H9 (cell line): ENCODE measurements around the gene PRCC. TPM values are rescaled to one million over a fixed set of nuclear protein-coding genes. Genes with fewer than 3 reads are reported as not detected.

ENCODE experiments used
- DNase-seq: peaks from one replicate; pipeline ENCODE4 v3.0.0-alpha.2; 2017
- H2AFZ ChIP-seq: one replicate; pipeline ENCODE4 v1.6.1; 2013; ENCODE audit warnings: mild to moderate bottlenecking, low read length, control low read depth, moderate library complexity
- H2AK5ac ChIP-seq: 2 replicates; pipeline ENCODE4 v1.6.1; 2013; ENCODE audit warnings: low read length, control low read depth, mixed read lengths; ENCODE audit not compliant: insufficient read length
- H2BK120ac ChIP-seq: one replicate; pipeline ENCODE4 v1.6.1; 2013; ENCODE audit warnings: low read depth, mild to moderate bottlenecking, low read length, control low read depth, inconsistent platforms; ENCODE audit not compliant: poor library complexity, severe bottlenecking
- H2BK12ac ChIP-seq: 2 replicates; pipeline ENCODE4 v1.6.1; 2013; ENCODE audit warnings: low read length, control low read depth, mixed read lengths, low read depth; ENCODE audit not compliant: insufficient read length
- H2BK15ac ChIP-seq: 2 replicates; pipeline ENCODE4 v1.6.1; 2013; ENCODE audit warnings: low read depth, low read length, control low read depth
- H2BK20ac ChIP-seq: one replicate; pipeline ENCODE4 v1.6.1; 2013; ENCODE audit warnings: low read depth, mild to moderate bottlenecking, low read length, control low read depth, inconsistent platforms; ENCODE audit not compliant: poor library complexity, severe bottlenecking
- H2BK5ac ChIP-seq: 2 replicates; pipeline ENCODE4 v1.6.1; 2013; ENCODE audit warnings: low read length, control low read depth, mixed read lengths; ENCODE audit not compliant: insufficient read length
- H3K14ac ChIP-seq: 2 replicates; pipeline ENCODE4 v1.6.1; 2013; ENCODE audit warnings: low read length, control low read depth; ENCODE audit not compliant: insufficient read depth
- H3K18ac ChIP-seq: 2 replicates; pipeline ENCODE4 v1.6.1; 2013; ENCODE audit warnings: low read depth, mild to moderate bottlenecking, mixed read lengths, low read length, control low read depth; ENCODE audit not compliant: insufficient read length
- H3K23ac ChIP-seq: 2 replicates; pipeline ENCODE4 v1.6.1; 2013; ENCODE audit warnings: low read length, control low read depth, mixed read lengths, low read depth; ENCODE audit not compliant: insufficient read length
- H3K23me2 ChIP-seq: 2 replicates; pipeline ENCODE4 v1.6.1; 2013; ENCODE audit warnings: low read depth, mild to moderate bottlenecking, mixed read lengths, low read length, control low read depth; ENCODE audit not compliant: insufficient read length, poor library complexity, severe bottlenecking
- H3K27ac ChIP-seq: 2 replicates; pipeline ENCODE4 v1.5.1; 2013; ENCODE audit warnings: low read length, control low read depth, mixed read lengths, low read depth; ENCODE audit not compliant: insufficient read length
- H3K27me3 ChIP-seq: 2 replicates; pipeline ENCODE4 v1.6.1; 2013; ENCODE audit warnings: low read length, control low read depth, inconsistent platforms; ENCODE audit not compliant: insufficient read depth
- H3K4ac ChIP-seq: 2 replicates; pipeline ENCODE4 v1.6.1; 2013; ENCODE audit warnings: low read depth, mild to moderate bottlenecking, control low read depth, inconsistent platforms, low read length, moderate library complexity
- H3K4me1 ChIP-seq: 2 replicates; pipeline ENCODE4 v1.6.1; 2013; ENCODE audit warnings: low read length, control low read depth, inconsistent platforms; ENCODE audit not compliant: insufficient read depth
- H3K4me2 ChIP-seq: 2 replicates; pipeline ENCODE4 v1.6.1; 2013; ENCODE audit warnings: low read length, control low read depth, mixed read lengths; ENCODE audit not compliant: insufficient read length, insufficient read depth
- H3K56ac ChIP-seq: 2 replicates; pipeline ENCODE4 v1.6.1; 2013; ENCODE audit warnings: low read depth, mild to moderate bottlenecking, mixed read lengths, low read length, control low read depth; ENCODE audit not compliant: insufficient read length
- H3K79me1 ChIP-seq: 2 replicates; pipeline ENCODE4 v1.6.1; 2013; ENCODE audit warnings: low read depth, mild to moderate bottlenecking, moderate library complexity, low read length, control low read depth, inconsistent platforms; ENCODE audit not compliant: insufficient read depth, poor library complexity, severe bottlenecking
- H3K79me2 ChIP-seq: 2 replicates; pipeline ENCODE4 v1.6.1; 2013; ENCODE audit warnings: low read length, control low read depth, inconsistent platforms; ENCODE audit not compliant: insufficient read depth
- H3K9ac ChIP-seq: 2 replicates; pipeline ENCODE4 v1.6.1; 2013; ENCODE audit warnings: low read length, control low read depth, mixed read lengths; ENCODE audit not compliant: insufficient read length; ENCODE audit errors: extremely low read depth
- H3K9me3 ChIP-seq: one replicate; pipeline ENCODE4 v1.6.1; 2013; ENCODE audit warnings: low read depth, low read length, inconsistent platforms; ENCODE audit not compliant: control insufficient read depth
- H3T11ph ChIP-seq: one replicate; pipeline ENCODE4 v1.6.1; 2013; ENCODE audit warnings: mild to moderate bottlenecking, low read length, control low read depth, inconsistent platforms
- H4K20me1 ChIP-seq: one replicate; pipeline ENCODE4 v1.6.1; 2013; ENCODE audit not compliant: control insufficient read depth, insufficient read length, insufficient read depth
- H4K5ac ChIP-seq: 2 replicates; pipeline ENCODE4 v1.6.1; 2013; ENCODE audit warnings: low read depth, mild to moderate bottlenecking, mixed read lengths, low read length, control low read depth; ENCODE audit not compliant: insufficient read length
- H4K8ac ChIP-seq: replicated peaks from 2 replicates; pipeline ENCODE4 v1.6.1; 2013; ENCODE audit warnings: low read length, control low read depth, mixed read lengths, low read depth; ENCODE audit not compliant: insufficient read length
- H4K91ac ChIP-seq: 2 replicates; pipeline ENCODE4 v1.6.1; 2013; ENCODE audit warnings: low read depth, mild to moderate bottlenecking, moderate library complexity, mixed read lengths, low read length, control low read depth; ENCODE audit not compliant: insufficient read length
- H3K27ac Mint-ChIP-seq, 3 experiments: 2 replicates in 2 of 3; 3 replicates in 1 of 3; pipeline ENCODE4 v1.8.0; 2020 to 2021; ENCODE audit warnings: mixed read lengths in 3 of 3, mild to moderate bottlenecking in 1 of 3, moderate library complexity in 1 of 3
- H3K27me3 Mint-ChIP-seq: 2 replicates; pipeline ENCODE4 v1.8.0; 2021; ENCODE audit warnings: low read depth, mild to moderate bottlenecking, moderate library complexity, mixed read lengths
- H3K36me3 Mint-ChIP-seq, 3 experiments: 2 replicates in 2 of 3; 3 replicates in 1 of 3; pipeline ENCODE4 v1.8.0; 2020 to 2021; ENCODE audit warnings: low read depth in 3 of 3, mixed read lengths in 3 of 3; ENCODE audit not compliant: insufficient read depth in 1 of 3
- H3K4me1 Mint-ChIP-seq, 2 experiments: 2 replicates each; pipeline ENCODE4 v1.8.0; 2020; ENCODE audit warnings: mixed read lengths in 2 of 2
- H3K4me3 Mint-ChIP-seq, 2 experiments: 2 replicates in 1 of 2; 3 replicates in 1 of 2; pipeline ENCODE4 v1.8.0; 2020 to 2021; ENCODE audit warnings: mild to moderate bottlenecking in 2 of 2, mixed read lengths in 2 of 2, moderate library complexity in 1 of 2
- H3K9me3 Mint-ChIP-seq, 2 experiments: 2 replicates in 1 of 2; 3 replicates in 1 of 2; pipeline ENCODE4 v1.8.0; 2020; ENCODE audit warnings: mild to moderate bottlenecking in 2 of 2, mixed read lengths in 2 of 2, moderate library complexity in 1 of 2
- CTCF ChIP-seq: fragments of 200-600 bp; sonication (generic); conservative IDR thresholded peaks from 3 replicates; pipeline ENCODE4 v1.8.0; 2021; ENCODE audit warnings: antibody characterized with exemption, mild to moderate bottlenecking
- WGBS: extraction: QIAGEN DNeasy Blood & Tissue Kit; methylation state at CpG from one replicate; pipeline ENCODE4 v1.1.7; 2013; ENCODE audit warnings: missing lambda C conversion rate, low lambda C conversion rate, mixed read lengths; ENCODE audit not compliant: insufficient read length; ENCODE audit errors: extremely low coverage; 5-methylcytosine and 5-hydroxymethylcytosine counted together
- total RNA-seq: library from RNA; stranded (reverse); gene quantifications from 2 replicates; pipeline ENCODE4 v1.2.1, GENCODE V29; 2021

Gene PRCC
- total RNA-seq, 1 experiment from 2014 or later, result 129 TPM

- no CpG with 5 or more reads among the region's 18 CpGs for WGBS
- no peaks in the 10 kb centered on the region for H3K23me2 ChIP-seq
- peaks cover 52% of the 10 kb centered on the region for H3K27me3 Mint-ChIP-seq
- no peak overlapping the region for H4K5ac ChIP-seq
- no peak overlapping the region for H3K9ac ChIP-seq
- no peak overlapping the region for H3T11ph ChIP-seq
- H3K27ac ChIP-seq, result no peak overlapping the region
- H3K9me3 Mint-ChIP-seq, result no peaks in the 10 kb centered on the region
- no peak overlapping the region for H3K4me2 ChIP-seq
- no peak overlapping the region for H3K14ac ChIP-seq
- DNase-seq, result no peak
- no peak overlapping the region for H3K56ac ChIP-seq
- no peak overlapping the region for H4K91ac ChIP-seq
- H3K4me1 Mint-ChIP-seq, result peaks cover 0 to 5% of the 10 kb centered on the region in 2 experiments; a peak in 2 of 4 replicates
- H2BK5ac ChIP-seq, result no peak overlapping the region
- no peaks in the 10 kb centered on the region for H3K79me2 ChIP-seq
- H3K4ac ChIP-seq, result no peak overlapping the region
- no peaks in the 10 kb centered on the region; the same call in 1 of the 2 replicates for H3K27me3 ChIP-seq
- no peak overlapping the region for H2BK12ac ChIP-seq
- H2AK5ac ChIP-seq, result no peak overlapping the region
- no peak overlapping the region for H3K23ac ChIP-seq
- H2BK120ac ChIP-seq, result no peak overlapping the region
- H4K20me1 ChIP-seq, result no peaks in the 10 kb centered on the region
- no peaks in the 10 kb centered on the region for H3K9me3 ChIP-seq
- H3K4me3 Mint-ChIP-seq, result no peak overlapping the region
- TF ChIP-seq CTCF, result no peak
- no peak overlapping the region for H3K18ac ChIP-seq
- H3K36me3 Mint-ChIP-seq, result no peaks in the 10 kb centered on the region
- no peak overlapping the region for H2BK20ac ChIP-seq
- H3K79me1 ChIP-seq, result no peaks in the 10 kb centered on the region
- H3K27ac Mint-ChIP-seq, result no peak overlapping the region
- no peaks in the 10 kb centered on the region for H3K4me1 ChIP-seq
- H2AFZ ChIP-seq, result no peak overlapping the region
- H4K8ac ChIP-seq, result no peak overlapping the region
- no peak overlapping the region for H2BK15ac ChIP-seq
These were observed 61.2 kb downstream of the PRCC start for GRCh38 chr1:156828400-156829124.
